ENCODE measurements around the gene ARMH3.
A peak's percentile ranks its signal among the peaks of the same experiment; 100 is the strongest.

Gene ARMH3

DNA sequence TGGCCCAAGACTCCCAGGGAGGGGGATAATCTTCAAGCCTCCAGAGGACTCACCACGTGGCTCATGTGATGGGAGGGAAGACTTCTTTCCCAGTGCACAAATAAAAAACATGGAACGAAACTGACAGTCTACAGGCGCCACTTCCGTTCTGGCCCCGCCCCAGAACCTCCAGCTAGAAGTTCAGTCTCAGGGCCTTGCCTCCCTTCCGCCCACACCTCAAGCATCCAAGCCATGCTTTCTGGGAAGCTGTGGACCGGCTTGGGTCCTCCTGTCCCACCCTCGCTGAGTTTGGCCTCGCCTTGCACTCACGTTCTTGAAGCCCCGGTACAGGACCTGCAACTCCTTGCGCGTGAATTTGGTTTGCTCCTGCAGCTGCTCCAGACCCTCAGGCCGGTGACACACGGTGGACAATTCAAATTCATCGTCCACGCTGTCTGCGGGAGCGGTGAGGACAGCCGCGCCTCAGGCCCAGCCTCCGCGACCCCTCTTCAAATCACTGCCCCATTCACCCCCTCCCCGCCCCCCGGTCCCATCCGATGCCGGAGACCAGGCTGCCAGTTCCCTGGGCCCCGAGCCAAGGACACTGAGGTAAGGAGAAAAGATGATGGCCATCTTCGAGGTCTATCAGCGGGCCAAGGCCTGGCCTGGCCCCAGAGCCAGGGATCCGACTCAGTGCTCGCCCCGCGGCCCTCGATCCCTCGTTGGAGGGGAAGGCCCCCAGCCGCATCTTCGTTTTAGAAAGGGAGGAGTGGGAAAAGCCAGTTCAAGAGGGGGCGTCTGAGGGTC, 227.0 kb downstream of the ARMH3 start:
- DNase-seq = no peak

DNA sequence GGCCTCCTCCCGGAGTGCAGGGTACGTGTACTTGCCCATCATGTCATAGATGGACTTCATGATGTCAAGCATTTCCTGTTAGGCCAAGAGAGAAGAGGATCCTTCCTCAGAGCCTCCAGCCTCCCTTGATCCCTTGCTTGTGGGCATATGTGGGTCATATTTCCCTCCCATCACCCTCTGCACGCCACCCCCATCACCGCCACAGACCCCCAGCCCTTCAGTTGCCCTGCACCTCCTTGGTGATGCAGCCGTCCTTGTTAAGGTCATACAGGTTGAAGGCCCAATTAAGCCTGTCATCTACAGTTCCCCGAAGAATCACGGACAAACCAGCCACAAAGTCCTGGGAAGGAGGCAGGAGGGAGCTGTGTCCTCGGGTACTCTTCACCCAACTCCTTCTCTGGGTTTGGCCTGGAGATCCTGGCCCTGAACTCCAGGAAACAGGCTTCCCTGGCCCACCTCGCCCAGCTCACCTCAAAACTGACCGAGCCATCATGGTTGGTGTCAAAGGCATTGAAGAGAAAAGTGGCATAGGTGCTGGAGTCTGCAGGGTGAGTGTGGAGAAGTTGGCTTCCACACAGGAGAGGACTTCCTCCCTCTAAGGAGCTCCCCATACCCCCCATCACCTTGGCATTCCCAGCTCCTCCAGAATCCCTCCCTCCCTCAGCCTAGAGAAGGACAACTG, 227.9 kb downstream of the ARMH3 start:
- no peak for DNase-seq

GRCh38 chr10:101826852-101827434, 229.0 kb downstream of the ARMH3 start:
- no peak for DNase-seq

GRCh38 chr10:101824736-101825135, 231.2 kb downstream of the ARMH3 start:
- DNase-seq = no peak

- DNase-seq = no peak
Observed at GRCh38 chr10:101818872-101819633, 236.9 kb downstream of the ARMH3 start.

DNA sequence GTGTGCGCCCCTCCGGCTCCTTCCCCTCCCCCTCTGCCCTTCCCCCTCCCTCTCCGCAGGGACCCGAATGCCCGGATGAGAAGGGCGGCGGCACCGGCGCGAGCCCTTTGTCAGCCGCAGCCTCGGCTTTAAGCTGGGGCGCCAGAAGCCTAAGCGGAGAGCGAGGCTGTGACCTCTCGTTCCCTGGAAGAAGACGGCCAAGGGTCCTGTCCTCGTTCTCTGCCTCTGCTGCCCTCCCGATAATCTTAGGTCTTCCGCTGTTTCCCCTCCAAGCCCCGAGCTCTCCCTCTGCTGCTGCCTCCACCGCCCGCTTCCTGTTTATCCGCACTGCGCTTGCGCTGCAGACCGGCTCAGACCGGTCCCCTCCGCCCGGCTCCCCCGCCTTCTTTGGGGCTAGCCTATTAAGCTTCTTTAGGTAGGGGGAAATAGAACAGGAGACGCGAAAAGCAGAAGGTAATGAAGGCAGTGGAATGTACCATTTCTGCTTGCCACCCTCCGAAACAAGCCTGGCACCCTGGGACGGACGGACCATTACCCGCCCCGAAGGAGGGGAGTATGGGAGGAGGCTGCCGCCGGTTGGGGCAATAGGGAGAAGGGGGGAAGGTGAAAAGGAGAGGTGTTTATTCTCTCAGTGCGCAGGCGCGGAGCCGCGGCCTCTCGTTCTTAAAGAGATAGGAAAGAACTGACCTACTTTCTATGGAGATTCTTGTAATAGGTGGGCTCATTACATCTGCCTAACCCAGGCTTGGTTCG, 237.7 kb downstream of the ARMH3 start, which contains the start of gene OGA:
TSS of gene OGA (minus strand) at position 326 of the 753 bp plus-strand sequence. CDS start 422 bp downstream, outside the sequence.
- DNase-seq = peak; percentile 100

GRCh38 chr10:101817337-101818118, 238.4 kb downstream of the ARMH3 start:
- peak; percentile 96 for DNase-seq

- no peak for DNase-seq
Observed at GRCh38 chr10:101816913-101817336, 239.0 kb downstream of the ARMH3 start.

- no peak for DNase-seq
Observed at GRCh38 chr10:101816376-101816775, 239.6 kb downstream of the ARMH3 start.

DNA sequence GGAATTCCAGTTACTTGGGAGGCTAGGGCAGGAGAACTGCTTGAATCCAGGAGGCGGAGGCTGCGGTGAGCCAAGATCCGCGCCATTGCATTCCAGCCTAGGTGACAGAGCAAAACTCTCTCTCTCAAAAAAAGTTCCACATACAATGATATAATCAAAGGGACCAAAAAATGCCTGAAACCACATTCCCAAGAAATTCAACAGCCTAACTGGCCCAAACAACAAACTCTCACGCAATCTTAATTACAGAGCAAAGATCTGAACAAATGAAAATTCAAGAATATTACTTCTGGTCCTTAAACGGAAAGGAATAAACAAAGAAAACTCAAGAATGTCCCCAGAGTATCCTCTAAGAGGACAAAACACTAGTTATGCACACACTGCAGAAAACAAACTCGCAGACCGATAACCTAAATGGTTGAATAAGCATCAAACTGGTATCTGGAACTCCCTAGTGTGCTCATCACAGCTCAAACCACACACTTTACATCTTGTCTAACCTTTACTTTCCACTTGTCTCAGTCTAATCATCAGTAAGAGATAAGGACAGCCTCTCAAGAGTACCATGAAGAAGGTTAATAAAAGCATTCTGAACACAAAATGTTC, 241.4 kb downstream of the ARMH3 start:
- DNase-seq = no peak

GRCh38 chr10:101812606-101813005, 243.4 kb downstream of the ARMH3 start:
- no peak for DNase-seq

- DNase-seq = no peak
Observed at GRCh38 chr10:101807158-101807557, 248.8 kb downstream of the ARMH3 start.

DNA sequence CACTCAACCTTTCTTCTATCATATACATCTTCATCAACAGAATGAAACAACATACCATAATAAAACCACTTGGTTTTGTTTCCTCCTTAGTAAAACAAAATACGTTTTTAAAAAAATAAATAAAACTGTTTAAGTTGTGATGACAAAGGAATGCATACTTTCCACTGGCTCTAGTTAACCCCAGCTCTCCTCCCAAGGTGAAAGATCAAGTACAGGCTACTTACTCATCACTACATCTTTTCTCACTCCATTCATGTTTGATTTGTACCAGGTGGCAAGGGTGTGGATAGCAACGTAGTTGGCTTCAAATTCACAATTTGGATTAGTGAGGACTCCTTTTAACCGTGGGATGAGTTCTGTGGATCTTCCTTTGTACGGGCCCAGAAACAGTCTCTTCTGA, 252.5 kb downstream of the ARMH3 start:
- DNase-seq = no peak

DNA sequence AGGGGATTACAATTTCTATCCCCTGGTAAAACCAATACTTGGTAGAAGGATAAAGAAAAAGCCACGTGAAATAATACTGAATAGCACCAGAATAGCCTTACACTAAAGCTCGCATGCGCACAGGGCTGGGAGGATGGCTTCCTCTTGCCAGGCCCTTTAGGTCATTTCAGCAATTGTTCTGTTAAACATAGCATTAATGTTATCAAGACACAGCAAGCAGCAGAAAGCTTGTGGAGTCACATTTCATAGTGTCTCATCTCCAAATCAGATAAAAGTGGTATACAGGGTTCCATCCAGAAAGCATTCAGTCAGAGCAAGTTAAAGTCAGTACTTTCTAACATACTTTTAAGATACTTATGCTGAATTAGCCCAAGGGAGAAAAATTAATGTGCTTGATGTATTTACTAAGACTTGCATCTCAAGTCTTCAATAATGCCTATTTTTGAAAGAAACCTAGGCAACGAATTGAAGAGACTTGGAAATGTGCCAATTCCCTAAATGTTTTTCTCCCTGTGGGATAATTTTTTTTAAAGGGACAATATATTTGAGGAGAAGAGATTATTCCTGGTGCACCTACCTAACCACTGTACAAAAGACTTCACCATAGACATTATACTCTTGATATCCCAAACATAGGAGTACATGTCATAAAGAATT, 258.4 kb downstream of the ARMH3 start:
- no peak for DNase-seq
